GM19239 (cell line): Measurements from ENCODE around the gene ATP1A1.
A peak's percentile ranks its signal among the peaks of the same experiment; 100 is the strongest.

Source experiments
- DNase-seq: peaks from one replicate; pipeline ENCODE4 v3.0.0; 2011; ENCODE audit warnings: low spot score; ENCODE audit not compliant: insufficient read length
- FAIRE-seq: peaks from 2 replicates; lab custom pipeline; 2011; peaks lifted over from hg19 to GRCh38; lab: Jason Lieb, UNC

The ATP1A1 gene

GRCh38 chr1:116372651-116373430 lies at the start of gene ATP1A1:
Gene ATP1A1 (plus strand): TSS chr1:116373244. CDS start chr1:116373512, 268 bp downstream.
- DNase-seq, result peak; percentile 72
- peak; percentile 91 for FAIRE-seq

GRCh38 chr1:116323491-116323890 lies 49.6 kb upstream of the ATP1A1 start:
- no peak for DNase-seq
- FAIRE-seq, result no peak

GRCh38 chr1:116324411-116324810 lies 48.6 kb upstream of the ATP1A1 start:
- FAIRE-seq, result no peak
- DNase-seq, result no peak

- no peak for FAIRE-seq
These were observed 47.9 kb upstream of the ATP1A1 start for GRCh38 chr1:116325104-116325503.

GRCh38 chr1:116325922-116326321 lies 47.1 kb upstream of the ATP1A1 start:
- DNase-seq (no peak), FAIRE-seq (no peak)

More at GRCh38 chr1:116325104-116325503, 47.9 kb upstream of the ATP1A1 start:
- no peak for DNase-seq

GRCh38 chr1:116326486-116326885 lies 46.6 kb upstream of the ATP1A1 start:
- DNase-seq (no peak), FAIRE-seq (no peak)

- FAIRE-seq (no peak), DNase-seq (no peak)
These were observed 44.4 kb upstream of the ATP1A1 start for GRCh38 chr1:116328671-116329070.

- no peak for DNase-seq
- no peak for FAIRE-seq
These were observed 43.3 kb upstream of the ATP1A1 start for GRCh38 chr1:116329524-116330341.

- FAIRE-seq (no peak), DNase-seq (no peak)
These were observed 42.7 kb upstream of the ATP1A1 start for GRCh38 chr1:116330342-116330652.

- no peak for FAIRE-seq
- no peak for DNase-seq
These were observed 42.2 kb upstream of the ATP1A1 start for GRCh38 chr1:116330846-116331245.

GRCh38 chr1:116331523-116331922 lies 41.5 kb upstream of the ATP1A1 start:
- DNase-seq (no peak), FAIRE-seq (no peak)

- no peak for DNase-seq
- no peak for FAIRE-seq
These were observed 40.6 kb upstream of the ATP1A1 start for GRCh38 chr1:116332451-116332850.

GRCh38 chr1:116333171-116334014 lies 39.7 kb upstream of the ATP1A1 start:
- FAIRE-seq (no peak), DNase-seq (no peak)

GRCh38 chr1:116334015-116334547 lies 39.0 kb upstream of the ATP1A1 start:
- no peak for DNase-seq
- FAIRE-seq, result no peak

- DNase-seq, result no peak
- no peak for FAIRE-seq
These were observed 38.0 kb upstream of the ATP1A1 start for GRCh38 chr1:116334868-116335635.

GRCh38 chr1:116335850-116336624 lies 37.0 kb upstream of the ATP1A1 start:
- FAIRE-seq, result no peak
- DNase-seq, result no peak

- no peak for FAIRE-seq
These were observed 35.6 kb upstream of the ATP1A1 start for GRCh38 chr1:116337398-116337797.

GRCh38 chr1:116338400-116338799 lies 34.6 kb upstream of the ATP1A1 start:
- FAIRE-seq (no peak), DNase-seq (no peak)

More at GRCh38 chr1:116337398-116337797, 35.6 kb upstream of the ATP1A1 start:
- no peak for DNase-seq
